Fibroblast of villous mesenchyme (primary cell): ENCODE measurements around the gene SGPP1. TPM values are rescaled to one million over a fixed set of nuclear protein-coding genes. Genes with fewer than 3 reads are reported as not detected.
"Not testable (repeated sequence)": the region's sequence is repeated elsewhere in the genome, so short reads cannot be mapped to it uniquely, and the experiment has no call there.

Experiments
- DNase-seq: peaks from one replicate; pipeline ENCODE4 v3.0.0-alpha.2; 2010; ENCODE audit warnings: low read depth
- H3K4me3 ChIP-seq: 2 replicates; pipeline ENCODE4 v1.5.1; 2011; ENCODE audit warnings: low read depth, mild to moderate bottlenecking, low read length
- small RNA-seq: library from RNA; depleted of rRNA; stranded (forward); fragments of <200 nt; gene quantifications from one replicate; pipeline ENCODE3, GENCODE V24; 2012
- total RNA-seq: library from RNA; depleted of rRNA; stranded (reverse); fragments of >200 nt; gene quantifications from 2 replicates; pipeline ENCODE4 v1.2.3, GENCODE V29; 2012
- TF ChIP-seq, protein P1 (sequence below): IDR thresholded peaks from 2 replicates; pipeline ENCODE4 v1.5.1; 2012; ENCODE audit warnings: low read depth, mild to moderate bottlenecking, low read length; ENCODE audit not compliant: insufficient read depth

The SGPP1 gene
- total RNA-seq, 1 donor, result 31.5 TPM

- DNase-seq, result peak; percentile 100
- H3K4me3 ChIP-seq, result peak within 1 kb of the TSS; percentile 87
- TF ChIP-seq, protein P1, sequence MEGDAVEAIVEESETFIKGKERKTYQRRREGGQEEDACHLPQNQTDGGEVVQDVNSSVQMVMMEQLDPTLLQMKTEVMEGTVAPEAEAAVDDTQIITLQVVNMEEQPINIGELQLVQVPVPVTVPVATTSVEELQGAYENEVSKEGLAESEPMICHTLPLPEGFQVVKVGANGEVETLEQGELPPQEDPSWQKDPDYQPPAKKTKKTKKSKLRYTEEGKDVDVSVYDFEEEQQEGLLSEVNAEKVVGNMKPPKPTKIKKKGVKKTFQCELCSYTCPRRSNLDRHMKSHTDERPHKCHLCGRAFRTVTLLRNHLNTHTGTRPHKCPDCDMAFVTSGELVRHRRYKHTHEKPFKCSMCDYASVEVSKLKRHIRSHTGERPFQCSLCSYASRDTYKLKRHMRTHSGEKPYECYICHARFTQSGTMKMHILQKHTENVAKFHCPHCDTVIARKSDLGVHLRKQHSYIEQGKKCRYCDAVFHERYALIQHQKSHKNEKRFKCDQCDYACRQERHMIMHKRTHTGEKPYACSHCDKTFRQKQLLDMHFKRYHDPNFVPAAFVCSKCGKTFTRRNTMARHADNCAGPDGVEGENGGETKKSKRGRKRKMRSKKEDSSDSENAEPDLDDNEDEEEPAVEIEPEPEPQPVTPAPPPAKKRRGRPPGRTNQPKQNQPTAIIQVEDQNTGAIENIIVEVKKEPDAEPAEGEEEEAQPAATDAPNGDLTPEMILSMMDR, result peak; percentile 76
Observed at GRCh38 chr14:63641473-63642228, 86.2 kb downstream of the SGPP1 start, which contains the start of gene WDR89. Gene WDR89 (minus strand): TSS chr14:63641871. CDS start chr14:63599942, 41,929 bp downstream.

DNA sequence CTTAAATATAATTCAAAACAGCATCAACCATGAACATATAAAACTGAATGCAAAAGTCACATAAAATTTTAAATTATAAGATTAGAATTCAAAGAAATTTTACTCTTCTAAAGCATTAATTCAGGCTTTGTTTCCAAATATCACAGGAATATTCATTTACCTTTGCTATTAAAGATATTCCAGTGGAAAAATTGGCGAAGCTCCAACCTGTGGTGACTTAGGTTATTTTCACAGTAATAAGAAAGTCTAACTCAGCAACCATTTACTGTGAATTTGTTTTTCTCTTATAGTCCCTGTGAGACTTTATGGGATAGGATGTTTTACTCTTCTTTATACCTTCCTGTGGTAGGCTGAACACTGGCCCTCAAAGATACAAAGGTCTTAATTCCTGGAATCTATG lies 89.4 kb downstream of the SGPP1 start:
- no peak overlapping the region for H3K4me3 ChIP-seq
- DNase-seq, result no peak
- TF ChIP-seq, protein P1, result no peak

DNA sequence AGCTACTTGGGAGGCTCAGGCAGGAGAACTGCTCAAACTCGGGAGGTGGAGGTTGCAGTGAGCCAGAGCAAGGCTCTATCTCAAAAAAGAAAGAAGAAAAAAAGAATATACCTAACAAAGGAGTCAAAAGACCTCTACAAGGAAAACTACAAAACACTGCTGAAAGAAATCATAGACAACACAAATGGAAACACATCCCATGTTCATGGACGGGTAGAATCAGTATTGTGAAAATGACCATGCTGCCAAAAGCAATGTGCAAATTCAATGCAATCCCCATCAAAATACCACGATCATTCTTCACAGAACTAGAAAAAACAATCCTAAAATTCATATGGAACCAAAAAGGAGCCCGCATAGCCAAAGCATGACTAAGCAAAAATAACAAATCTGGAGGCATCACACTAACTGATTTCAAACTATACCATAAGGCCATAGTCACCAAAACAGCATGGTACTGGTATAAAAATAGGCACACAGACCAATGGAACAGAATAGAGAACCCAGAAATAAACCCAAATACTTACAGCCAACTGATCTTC lies 91.7 kb downstream of the SGPP1 start:
- H3K4me3 ChIP-seq, DNase-seq: not testable (repeated sequence)

Small RNA genes lying within 50 kb of the gene (small RNA-seq; reads per million reads assigned to genes)
- not detected for gene AL161670.1
- 0.28 reads per million for gene RF00012
- gene RNU7-116P, result not detected

Other genes starting within 250 kb of the SGPP1 start
- 21.9 and 32.4 TPM in 2 replicates for gene PPP2R5E, start 184.7 kb downstream of the SGPP1 start, total RNA-seq
- gene WDR89, start 86.2 kb downstream of the SGPP1 start, total RNA-seq, result 6.8 and 13.0 TPM in 2 replicates
- gene SYNE2, start 124.9 kb upstream of the SGPP1 start, total RNA-seq, result 13.4 and 15.8 TPM in 2 replicates